Esophagus (tissue), 2 donors: Measurements from ENCODE around the gene TMEM8B. TPM values are rescaled to one million over a fixed set of nuclear protein-coding genes. Genes with fewer than 3 reads are reported as not detected.

Experiments used
- H3K27ac ChIP-seq, 2 donors: one replicate each; pipeline ENCODE4 v1.5.1; 2013; ENCODE audit warnings: low read depth in 2 of 2, mild to moderate bottlenecking in 2 of 2, inconsistent platforms in 1 of 2, low read length in 1 of 2, moderate library complexity in 1 of 2
- H3K27me3 ChIP-seq, 2 donors: one replicate each; pipeline ENCODE4 v1.6.1; 2013; ENCODE audit warnings: low read length in 2 of 2, control low read depth in 1 of 2, mild to moderate bottlenecking in 1 of 2; ENCODE audit not compliant: insufficient read depth in 2 of 2, control insufficient read depth in 1 of 2
- H3K36me3 ChIP-seq, 2 donors: one replicate each; pipeline ENCODE4 v1.6.1; 2013; ENCODE audit warnings: low read length in 1 of 2; ENCODE audit not compliant: control insufficient read depth in 2 of 2, insufficient read depth in 2 of 2
- H3K4me1 ChIP-seq, 2 donors: one replicate each; pipeline ENCODE4 v1.6.1; 2013; ENCODE audit warnings: low read length in 1 of 2; ENCODE audit not compliant: control insufficient read depth in 2 of 2, insufficient read depth in 2 of 2
- H3K4me3 ChIP-seq, 2 donors: one replicate each; pipeline ENCODE4 v1.5.1; 2013; ENCODE audit warnings: low read length in 2 of 2, mild to moderate bottlenecking in 2 of 2, low read depth in 1 of 2, moderate library complexity in 1 of 2
- H3K9me3 ChIP-seq, 2 donors: one replicate each; pipeline ENCODE4 v1.6.1; 2013; ENCODE audit warnings: mild to moderate bottlenecking in 2 of 2, low read depth in 1 of 2, low read length in 1 of 2, moderate library complexity in 1 of 2; ENCODE audit not compliant: control insufficient read depth in 2 of 2, insufficient read depth in 1 of 2
- WGBS, 2 donors: extraction: QIAGEN DNeasy Blood & Tissue Kit; methylation state at CpG; one replicate each; pipeline ENCODE4 v1.1.7; 2013; 5-methylcytosine and 5-hydroxymethylcytosine counted together
- polyA plus RNA-seq, 2 donors: library from polyadenylated mRNA; stranded (reverse); fragments of 200-250 nt; gene quantifications; one replicate each; pipeline ENCODE4 v1.2.3, GENCODE V29; 2013
- donor health status: healthy with polysubstance abuse.
- donor health status: Bipolar disorder and iron deficiency.

TMEM8B gene
- polyA plus RNA-seq, 2 donors: 2.2 to 3.0 TPM

DNA sequence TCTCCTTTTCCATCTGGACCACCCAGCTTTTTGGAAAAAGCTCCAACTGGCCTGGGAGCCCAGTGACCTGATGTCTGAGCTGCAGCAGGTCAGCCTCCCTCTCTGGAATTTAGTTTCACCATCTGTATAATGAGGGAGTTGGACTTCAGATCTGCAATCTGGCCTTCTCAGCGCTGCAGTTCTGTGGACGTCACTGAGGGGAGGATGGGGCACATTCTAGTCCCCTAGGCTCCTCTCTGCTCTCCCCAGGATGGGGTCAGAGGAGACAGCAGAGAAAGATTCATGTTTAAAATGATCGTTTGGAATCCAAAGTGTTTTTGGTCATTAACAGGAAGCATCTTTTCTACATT lies 30.9 kb downstream of the TMEM8B start:
- H3K36me3 ChIP-seq: no peaks in the 10 kb centered on the region
- no peak overlapping the region for H3K4me3 ChIP-seq
- H3K27me3 ChIP-seq: peaks cover 0 to 3% of the 10 kb centered on the region in 2 donors
- no peaks in the 10 kb centered on the region for H3K9me3 ChIP-seq
- H3K4me1 ChIP-seq: peaks cover 0 to 5% of the 10 kb centered on the region in 2 donors
- WGBS, 2 donors: 50 to 51% methylated on average over 3 of the region's 3 CpGs
- no peak overlapping the region for H3K27ac ChIP-seq

DNA sequence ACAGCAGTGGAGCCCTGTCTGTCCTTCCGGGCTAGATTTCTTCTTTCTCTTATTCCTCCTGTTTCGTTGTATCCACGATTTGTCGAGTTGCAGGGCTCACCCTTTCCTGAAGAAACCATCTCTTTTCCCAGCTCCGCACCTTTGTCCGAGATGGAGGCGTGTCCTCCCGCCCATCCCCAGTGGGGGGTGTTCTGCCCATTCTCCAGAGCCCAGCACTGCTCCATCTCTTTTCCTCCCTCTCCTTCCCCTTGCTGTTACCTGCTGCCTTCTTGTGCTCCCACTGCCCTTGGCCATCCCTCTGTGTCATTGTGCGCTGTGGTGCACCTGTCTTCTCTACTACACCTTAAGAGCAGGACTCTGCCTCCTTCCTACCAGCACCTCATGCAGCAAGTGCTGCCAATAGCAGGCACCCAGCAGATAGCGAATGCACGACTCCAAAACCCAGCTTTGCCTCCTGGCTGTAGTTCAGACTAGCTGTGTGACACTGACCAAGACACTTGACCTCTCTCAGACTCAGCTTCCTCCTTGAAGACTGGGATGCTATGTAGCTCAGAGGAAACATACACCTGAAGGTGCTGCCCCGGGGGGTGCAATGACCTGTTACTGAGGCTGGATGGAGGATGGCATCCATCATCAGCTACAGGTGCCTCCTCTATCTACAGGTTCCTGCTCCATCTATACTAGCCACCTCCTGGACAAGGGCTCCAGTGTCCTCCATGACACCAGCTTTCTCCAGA lies 32.3 kb downstream of the TMEM8B start:
- no peaks in the 10 kb centered on the region for H3K36me3 ChIP-seq
- H3K27ac ChIP-seq: no peak overlapping the region
- H3K4me3 ChIP-seq: no peak overlapping the region
- WGBS, 2 donors: 59 to 67% methylated on average over 12 of the region's 12 CpGs
- no peaks in the 10 kb centered on the region for H3K9me3 ChIP-seq
- H3K27me3 ChIP-seq: peaks cover 0 to 3% of the 10 kb centered on the region in 2 donors
- peaks cover 0 to 5% of the 10 kb centered on the region in 2 donors for H3K4me1 ChIP-seq

GRCh38 chr9:35862328-35862727 lies 33.3 kb downstream of the TMEM8B start:
- H3K4me1 ChIP-seq: peaks cover 0 to 5% of the 10 kb centered on the region in 2 donors
- peaks cover 0 to 3% of the 10 kb centered on the region in 2 donors for H3K27me3 ChIP-seq
- 71 to 81% methylated on average over 4 of the region's 4 CpGs for WGBS, 2 donors
- no peak overlapping the region for H3K4me3 ChIP-seq
- H3K36me3 ChIP-seq: no peaks in the 10 kb centered on the region
- H3K9me3 ChIP-seq: no peaks in the 10 kb centered on the region
- no peak overlapping the region for H3K27ac ChIP-seq

GRCh38 chr9:35863583-35863982 lies 34.6 kb downstream of the TMEM8B start:
- Histone ChIP-seq H3K27ac (no peak overlapping the region), H3K9me3 (no peaks in the 10 kb centered on the region), H3K36me3 (no peaks in the 10 kb centered on the region), H3K27me3 (peaks cover 0 to 3% of the 10 kb centered on the region in 2 donors), H3K4me1 (peaks cover 0 to 5% of the 10 kb centered on the region in 2 donors), H3K4me3 (no peak overlapping the region)
- 69 to 79% methylated on average over 8 of the region's 8 CpGs for WGBS, 2 donors

DNA sequence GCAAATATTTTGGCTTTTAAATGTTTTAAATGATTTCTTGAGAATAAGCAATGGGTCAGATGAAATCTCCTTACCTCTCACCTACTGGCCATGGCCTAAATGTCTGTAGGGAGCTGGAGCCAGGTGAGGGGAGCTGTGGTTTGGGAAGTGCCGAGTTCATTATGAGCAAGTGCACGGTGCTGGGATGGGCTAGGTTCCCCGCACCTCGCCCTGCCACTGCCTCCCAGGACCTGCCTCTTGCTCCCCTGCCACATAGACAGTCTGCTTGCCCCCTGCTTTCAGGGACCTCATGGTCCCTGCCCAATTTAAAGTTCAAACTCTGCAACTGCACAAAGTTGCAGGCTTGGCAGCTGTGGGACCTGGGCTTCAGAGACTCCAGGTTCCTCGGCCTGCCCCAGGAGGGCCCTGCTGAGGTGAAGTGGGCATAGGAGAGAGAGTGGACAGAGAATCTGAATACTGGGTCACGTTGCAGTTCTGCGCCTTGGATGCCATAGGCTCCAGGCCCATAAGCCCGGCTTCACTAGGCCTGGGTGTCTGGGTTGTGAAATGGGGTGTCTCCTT lies 35.7 kb downstream of the TMEM8B start:
- Histone ChIP-seq H3K4me3 (no peak overlapping the region), H3K27me3 (peaks cover 0 to 3% of the 10 kb centered on the region in 2 donors), H3K36me3 (no peaks in the 10 kb centered on the region), H3K4me1 (no peaks in the 10 kb centered on the region), H3K9me3 (no peaks in the 10 kb centered on the region), H3K27ac (no peak overlapping the region)
- WGBS, 2 donors: 82 to 84% methylated on average over 8 of the region's 8 CpGs

GRCh38 chr9:35867538-35867937 lies 38.5 kb downstream of the TMEM8B start:
- 89 to 94% methylated on average over 4 of the region's 4 CpGs for WGBS, 2 donors
- no peak overlapping the region for H3K4me3 ChIP-seq

GRCh38 chr9:35868933-35869332 lies 39.9 kb downstream of the TMEM8B start:
- WGBS, 2 donors: 79% methylated on average over 2 of the region's 2 CpGs
- Histone ChIP-seq H3K4me3 (no peak overlapping the region), H3K9me3 (no peaks in the 10 kb centered on the region)

More at GRCh38 chr9:35867538-35867937, 38.5 kb downstream of the TMEM8B start:
- Histone ChIP-seq H3K27me3 (peaks cover 0 to 3% of the 10 kb centered on the region in 2 donors), H3K27ac (no peak overlapping the region), H3K4me1 (no peaks in the 10 kb centered on the region), H3K9me3 (no peaks in the 10 kb centered on the region), H3K36me3 (no peaks in the 10 kb centered on the region)

GRCh38 chr9:35869621-35870216 lies 40.7 kb downstream of the TMEM8B start:
- Histone ChIP-seq H3K36me3 (no peaks in the 10 kb centered on the region), H3K9me3 (no peaks in the 10 kb centered on the region), H3K4me3 (no peak overlapping the region), H3K27ac (no peak overlapping the region), H3K4me1 (no peaks in the 10 kb centered on the region), H3K27me3 (no peaks in the 10 kb centered on the region)
- WGBS, 2 donors: 75 to 83% methylated on average over 19 of the region's 19 CpGs

More at GRCh38 chr9:35868933-35869332, 39.9 kb downstream of the TMEM8B start:
- Histone ChIP-seq H3K27me3 (no peaks in the 10 kb centered on the region), H3K27ac (no peak overlapping the region), H3K4me1 (no peaks in the 10 kb centered on the region), H3K36me3 (no peaks in the 10 kb centered on the region)

DNA sequence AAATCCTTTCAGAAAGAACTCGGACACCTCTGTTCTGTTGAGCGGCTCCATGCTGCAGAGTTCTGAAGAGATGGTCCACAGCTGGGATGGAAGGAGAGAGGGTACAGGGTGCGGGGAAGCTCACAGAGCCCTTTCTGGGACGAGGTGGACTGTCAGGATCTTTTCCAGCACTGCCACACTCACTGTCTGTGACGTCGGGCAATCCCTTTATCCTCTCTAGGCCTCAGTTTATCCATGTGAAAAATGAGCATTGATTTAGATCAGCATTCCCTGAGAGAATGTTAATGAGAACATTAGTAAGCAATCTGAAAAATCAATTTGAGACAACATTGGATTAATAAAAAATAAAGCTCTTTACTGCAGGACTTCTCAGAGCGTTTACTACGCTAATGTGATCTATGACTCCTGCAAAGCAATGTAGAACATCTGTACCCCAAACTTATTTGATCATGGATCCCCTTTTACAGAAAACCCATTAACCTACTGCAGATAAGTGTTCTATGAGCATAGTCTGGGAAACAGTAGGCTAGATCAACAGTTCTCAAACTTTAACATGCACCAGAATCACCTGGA lies 41.4 kb downstream of the TMEM8B start, which contains the start of gene OR13J1:
Gene OR13J1, minus strand, starts transcription at position 51 of the 573 bp plus-strand sequence. Its CDS starts 0 bp downstream, at position 51.
- Histone ChIP-seq H3K27ac (no peak within 1 kb of the TSS), H3K4me3 (no peak within 1 kb of the TSS), H3K36me3 (no peaks in the 10 kb centered on the region), H3K27me3 (no peaks in the 10 kb centered on the region), H3K9me3 (no peaks in the 10 kb centered on the region), H3K4me1 (no peaks in the 10 kb centered on the region)
- WGBS, 2 donors: 90 to 91% methylated on average over 8 of the region's 8 CpGs
